ENCODE measurements around the gene HACD3. TPM values are rescaled to one million over a fixed set of nuclear protein-coding genes. Genes with fewer than 3 reads are reported as not detected.

Gene HACD3
- total RNA-seq, 4 donors from 2014 or later, result 14.7 to 53.2 (median 32.9) TPM

DNA sequence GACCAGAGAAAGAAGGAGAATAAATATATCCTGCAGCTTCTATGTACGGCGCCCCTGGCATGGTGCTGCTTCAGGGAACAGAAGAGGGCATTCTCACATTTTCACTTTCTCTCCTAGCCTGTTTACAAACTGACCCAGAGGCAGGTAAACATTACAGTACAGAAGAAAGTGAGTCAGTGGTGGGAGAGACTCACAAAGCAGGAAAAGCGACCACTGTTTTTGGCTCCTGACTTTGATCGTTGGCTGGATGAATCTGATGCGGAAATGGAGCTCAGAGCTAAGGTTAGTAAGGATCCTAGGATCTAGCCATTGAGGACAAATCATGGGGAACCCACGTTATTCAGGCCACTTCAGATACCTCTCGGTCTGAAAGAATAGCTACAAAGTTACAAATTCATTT lies 26.4 kb downstream of the HACD3 start:
- Histone ChIP-seq H3K36me3 (peaks cover 3 to 76% (median 6%) of the 10 kb centered on the region in 3 donors), H3K9me3 (no peaks in the 10 kb centered on the region), H3K4me3 (no peak overlapping the region), H3K4me1 (no peaks in the 10 kb centered on the region), H3K27me3 (no peaks in the 10 kb centered on the region), H3K27ac (no peak overlapping the region)
- DNase-seq, result no peak
- intact Hi-C loops (cut with DNase I), result no loop called here
- 89 to 90% methylated on average over 7 of the region's 7 CpGs for WGBS, 2 donors
- TF ChIP-seq, protein P1, sequence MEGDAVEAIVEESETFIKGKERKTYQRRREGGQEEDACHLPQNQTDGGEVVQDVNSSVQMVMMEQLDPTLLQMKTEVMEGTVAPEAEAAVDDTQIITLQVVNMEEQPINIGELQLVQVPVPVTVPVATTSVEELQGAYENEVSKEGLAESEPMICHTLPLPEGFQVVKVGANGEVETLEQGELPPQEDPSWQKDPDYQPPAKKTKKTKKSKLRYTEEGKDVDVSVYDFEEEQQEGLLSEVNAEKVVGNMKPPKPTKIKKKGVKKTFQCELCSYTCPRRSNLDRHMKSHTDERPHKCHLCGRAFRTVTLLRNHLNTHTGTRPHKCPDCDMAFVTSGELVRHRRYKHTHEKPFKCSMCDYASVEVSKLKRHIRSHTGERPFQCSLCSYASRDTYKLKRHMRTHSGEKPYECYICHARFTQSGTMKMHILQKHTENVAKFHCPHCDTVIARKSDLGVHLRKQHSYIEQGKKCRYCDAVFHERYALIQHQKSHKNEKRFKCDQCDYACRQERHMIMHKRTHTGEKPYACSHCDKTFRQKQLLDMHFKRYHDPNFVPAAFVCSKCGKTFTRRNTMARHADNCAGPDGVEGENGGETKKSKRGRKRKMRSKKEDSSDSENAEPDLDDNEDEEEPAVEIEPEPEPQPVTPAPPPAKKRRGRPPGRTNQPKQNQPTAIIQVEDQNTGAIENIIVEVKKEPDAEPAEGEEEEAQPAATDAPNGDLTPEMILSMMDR (IDR thresholded peaks at IDR 0.05), result no peak
- TF ChIP-seq POLR2A (IDR thresholded peaks at IDR 0.05), result no peak

DNA sequence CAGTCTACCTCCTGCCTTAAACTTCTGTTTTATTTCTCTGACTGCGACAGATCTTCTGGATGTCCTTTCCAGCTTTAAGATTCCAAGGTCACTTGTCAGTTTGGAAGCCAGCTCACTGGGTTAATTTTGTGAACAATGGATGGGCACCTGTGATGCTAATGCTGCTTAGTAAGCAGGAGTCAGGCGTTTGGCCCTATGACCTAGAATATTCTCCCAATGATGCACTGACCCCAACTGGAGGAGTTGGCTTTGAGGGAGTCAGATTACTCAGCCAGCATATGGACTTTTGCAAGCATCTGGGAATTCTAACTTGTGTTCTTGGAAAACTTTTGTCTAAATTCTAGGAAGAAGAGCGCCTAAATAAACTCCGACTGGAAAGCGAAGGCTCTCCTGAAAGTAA lies 28.1 kb downstream of the HACD3 start:
- TF ChIP-seq POLR2A (IDR thresholded peaks at IDR 0.05), result no peak
- TF ChIP-seq, protein P1 (IDR thresholded peaks at IDR 0.05), result no peak
- Histone ChIP-seq H3K36me3 (peaks cover 3 to 93% (median 8%) of the 10 kb centered on the region in 3 donors), H3K9me3 (no peaks in the 10 kb centered on the region), H3K4me1 (no peaks in the 10 kb centered on the region), H3K4me3 (no peak overlapping the region), H3K27ac (no peak overlapping the region), H3K27me3 (no peaks in the 10 kb centered on the region)
- 93 to 94% methylated on average over 5 of the region's 5 CpGs for WGBS, 2 donors
- intact Hi-C loops (cut with DNase I), result no loop called here
- no peak for DNase-seq

DNA sequence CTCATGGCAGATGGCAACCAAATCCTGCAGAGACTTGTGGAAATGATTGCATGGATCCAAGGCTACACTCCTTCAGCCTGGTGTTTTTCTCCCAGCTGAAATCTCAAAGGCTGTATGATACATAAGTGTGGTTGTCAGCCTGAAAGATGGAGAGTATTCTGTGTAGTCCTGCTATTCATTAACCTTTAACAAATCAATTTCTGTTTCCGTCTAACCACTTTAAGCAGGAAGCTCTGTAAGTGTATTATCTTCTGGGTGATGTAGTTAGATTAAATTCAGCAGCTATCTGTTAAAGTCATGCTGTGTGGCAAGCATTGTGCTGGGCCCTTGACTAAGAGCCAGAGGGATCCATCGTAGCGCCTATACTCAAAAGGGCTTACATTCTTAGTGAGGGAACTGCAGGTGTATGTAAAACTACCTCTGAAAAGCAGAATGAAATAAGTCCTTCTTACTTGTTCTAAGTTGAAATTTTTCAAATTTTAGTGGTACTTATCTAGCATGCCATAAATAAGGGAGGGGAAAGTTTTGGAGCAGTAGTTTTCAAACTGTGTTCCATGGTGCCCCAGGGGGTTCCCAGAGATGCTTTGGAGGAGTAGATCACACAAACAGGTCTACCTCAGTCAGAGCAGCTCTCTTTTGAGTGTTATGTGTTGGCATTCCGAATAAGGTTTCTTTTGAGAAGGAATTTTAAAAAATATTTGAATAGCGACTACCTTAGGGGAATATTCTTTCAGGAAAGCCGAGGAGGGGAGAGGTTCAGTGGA lies 28.9 kb downstream of the HACD3 start:
- Histone ChIP-seq H3K9me3 (no peaks in the 10 kb centered on the region), H3K27me3 (no peaks in the 10 kb centered on the region), H3K27ac (no peak overlapping the region), H3K4me3 (no peak overlapping the region), H3K36me3 (peaks cover 3 to 96% (median 16%) of the 10 kb centered on the region in 3 donors), H3K4me1 (no peaks in the 10 kb centered on the region)
- TF ChIP-seq, protein P1 (IDR thresholded peaks at IDR 0.05), result no peak
- no peak for TF ChIP-seq POLR2A (IDR thresholded peaks at IDR 0.05)
- no peak for DNase-seq
- WGBS, 2 donors, result 96 to 100% methylated on average over 6 of the region's 6 CpGs
- intact Hi-C loops (cut with DNase I), result no loop called here

DNA sequence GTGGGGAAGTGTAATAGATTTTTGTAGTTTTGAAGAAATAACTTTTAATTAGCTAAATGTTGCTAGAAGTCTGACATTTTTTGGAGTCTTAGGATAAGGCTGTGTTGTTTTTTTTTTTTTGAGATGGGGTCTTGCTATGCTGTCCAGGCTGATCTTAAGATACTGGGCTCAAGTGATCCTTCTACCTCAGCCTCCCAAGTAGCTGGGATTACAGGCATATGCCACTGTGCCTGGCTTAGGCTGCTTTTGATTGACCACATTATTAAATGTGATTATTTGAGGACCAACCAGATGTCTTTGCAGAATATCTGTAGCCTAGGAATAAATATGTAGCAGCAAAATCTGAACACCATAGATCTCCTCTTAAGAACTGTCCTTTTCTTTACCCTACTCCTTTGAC lies 29.7 kb downstream of the HACD3 start:
- no peak for DNase-seq
- Histone ChIP-seq H3K36me3 (peaks cover 3 to 96% (median 24%) of the 10 kb centered on the region in 3 donors), H3K9me3 (no peaks in the 10 kb centered on the region), H3K4me1 (no peaks in the 10 kb centered on the region), H3K4me3 (no peak overlapping the region), H3K27me3 (no peaks in the 10 kb centered on the region), H3K27ac (no peak overlapping the region)
- intact Hi-C loops (cut with DNase I), result no loop called here
- TF ChIP-seq, protein P1 (IDR thresholded peaks at IDR 0.05), result no peak
- no peak for TF ChIP-seq POLR2A (IDR thresholded peaks at IDR 0.05)

DNA sequence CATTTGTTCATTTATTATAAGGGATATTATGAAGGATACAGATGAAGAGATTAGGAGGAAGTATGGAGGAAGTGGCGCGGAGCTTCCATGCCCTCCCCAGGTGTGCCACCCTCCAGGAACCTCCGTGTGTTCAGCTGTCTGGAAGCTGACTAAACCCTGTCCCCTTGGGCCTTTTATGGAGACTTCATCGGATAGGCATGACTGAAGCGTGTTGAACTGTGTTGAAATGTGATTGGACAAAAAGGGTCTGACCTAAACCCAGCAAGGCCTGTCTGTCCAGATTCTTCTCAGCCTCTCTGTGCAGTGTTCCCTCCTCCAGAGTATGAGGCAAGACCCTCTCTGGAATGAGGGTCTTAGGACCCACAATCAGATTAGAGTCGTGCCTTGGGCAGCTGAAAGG lies 31.7 kb downstream of the HACD3 start:
- peaks cover 0 to 96% (median 23%) of the 10 kb centered on the region in 3 donors for H3K36me3 ChIP-seq
- no peaks in the 10 kb centered on the region for H3K4me1 ChIP-seq
- H3K9me3 ChIP-seq, result no peaks in the 10 kb centered on the region
- TF ChIP-seq POLR2A (IDR thresholded peaks at IDR 0.05), result no peak
- TF ChIP-seq, protein P1 (IDR thresholded peaks at IDR 0.05), result no peak
- intact Hi-C loops (cut with DNase I), result no loop called here
- no peak for DNase-seq
- H3K27me3 ChIP-seq, result no peaks in the 10 kb centered on the region
- H3K27ac ChIP-seq, result no peak overlapping the region
- H3K4me3 ChIP-seq, result no peak overlapping the region
- 71 to 79% methylated on average over 6 of the region's 6 CpGs for WGBS, 2 donors
